OCI-LY7 (cell line): ENCODE measurements around the gene SCARF2.
"Not testable (repeated sequence)": the region's sequence is repeated elsewhere in the genome, so short reads cannot be mapped to it uniquely, and the experiment has no call there.

Experiments
- CTCF ChIP-seq: fragments of 200-600 bp; sonication (generic); conservative IDR thresholded peaks from 2 replicates; pipeline ENCODE4 v1.5.1; 2014; ENCODE audit warnings: mild to moderate bottlenecking, antibody characterized with exemption, low read length, moderate library complexity, mixed read lengths
- EZH2phosphoT487 ChIP-seq: fragments of 200-600 bp; sonication (generic); IDR thresholded peaks from 2 replicates; pipeline ENCODE4 v1.6.1; 2018; ENCODE audit warnings: low read depth, borderline replicate concordance, mild to moderate bottlenecking, mixed run types, antibody characterized with exemption, low read length, moderate library complexity, mixed read lengths

DNA sequence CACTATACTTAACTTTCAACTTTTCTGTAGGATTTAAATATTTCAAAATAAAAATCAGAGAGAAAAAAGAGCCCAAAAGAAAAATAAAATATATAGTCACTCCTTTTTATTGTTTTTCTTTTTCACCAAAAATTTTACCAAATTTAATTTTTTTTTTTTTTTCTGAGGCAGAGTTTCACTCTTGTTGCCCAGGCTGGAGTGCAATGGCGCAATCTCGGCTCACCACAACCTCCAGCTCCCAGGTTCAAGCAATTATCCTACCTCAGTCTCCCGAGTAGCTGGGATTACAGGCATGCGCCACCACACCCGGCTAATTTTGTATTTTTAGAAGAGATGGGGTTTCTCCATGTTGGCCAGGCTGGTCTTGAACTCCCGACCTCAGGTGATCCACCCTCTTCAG, 40.4 kb upstream of the SCARF2 start:
- not testable (repeated sequence) for TF ChIP-seq EZH2phosphoT487, CTCF
